Motor neuron (in vitro differentiated cells): ENCODE results near the gene WBP1. TPM values are rescaled to one million over a fixed set of nuclear protein-coding genes. Genes with fewer than 3 reads are reported as not detected.

Experiments
- ATAC-seq, 8 experiments: fragments of 200-7000 bp; cut with Tn5 transposase; replicated peaks in 6 of 8; 2 replicates each; pipeline ENCODE4 v1.8.0; 2021; ENCODE audit warnings: mild to moderate bottlenecking in 8 of 8, moderate library complexity in 8 of 8
- H3K27ac ChIP-seq, 2 donors: fragments of 250-450 bp; sonication (Bioruptor Pico); 2 replicates each; pipeline ENCODE4 v1.9.0; 2021; ENCODE audit warnings: antibody characterized with exemption in 2 of 2, mild to moderate bottlenecking in 2 of 2, moderate library complexity in 1 of 2
- H3K4me1 ChIP-seq, 2 donors: fragments of 250-450 bp; sonication (Bioruptor Pico); replicated peaks in 1 of 2; 2 replicates each; pipeline ENCODE4 v1.6.1; 2021; ENCODE audit warnings: antibody characterized with exemption in 2 of 2, mild to moderate bottlenecking in 2 of 2, moderate library complexity in 1 of 2
- H3K4me3 ChIP-seq, 5 donors: fragments of 250-450 bp; sonication (Bioruptor Pico); 2 replicates each; pipeline ENCODE4 v1.9.0; 2021; ENCODE audit warnings: antibody characterized with exemption in 5 of 5, mild to moderate bottlenecking in 5 of 5, moderate library complexity in 4 of 5
- WGBS, 10 experiments: fragments of 450-650 bp; shearing (Covaris generic); methylation state at CpG; one replicate each; pipeline ENCODE4 v1.0.0; 2022; 5-methylcytosine and 5-hydroxymethylcytosine counted together
- in situ Hi-C, 9 experiments: fragments of 400-800 bp; cut with MboI; loops; one replicate each; pipeline ENCODE4 v1.15.0; 2021; ENCODE audit warnings: low sequenced_read_pairs in 9 of 9, low pct_unique_long_range_greater_than_20kb in 2 of 9; ENCODE audit not compliant: unreplicated experiment in 9 of 9
- total RNA-seq, 8 experiments: library from RNA; unstranded; fragments of 300-600 nt; gene quantifications; 2 replicates each; pipeline versions ENCODE4 v1.2.3 to v1.2.4, GENCODE V29; 2022

Gene WBP1
- total RNA-seq, 8 experiments from 2014 or later, result 55.2 to 117 (median 99.8) TPM

GRCh38 chr2:74507926-74508520, 49.8 kb downstream of the WBP1 start:
- Histone ChIP-seq H3K27ac (peak overlapping the region; percentile 99 to 100), H3K4me3 (peak overlapping the region; percentile 71 to 92 (median 81)), H3K4me1 (peaks cover 13 to 16% of the 10 kb centered on the region in 2 donors)
- ATAC-seq, result peak; percentile 9 to 58 (median 53)
- in situ Hi-C loops, result no loop called here
- 0 to 100% (median 8%) methylated on average over 2 to 11 of the region's 38 CpGs; no CpG with 5 or more reads in 1 of the 10 experiments for WGBS, 10 experiments

- WGBS, 10 experiments, result 14 to 100% (median 72%) methylated on average over 1 to 4 of the region's 4 CpGs
- Histone ChIP-seq H3K27ac (no peak overlapping the region), H3K4me3 (no peak overlapping the region), H3K4me1 (peaks cover 12 to 13% of the 10 kb centered on the region in 2 donors)
- ATAC-seq, result no peak
- in situ Hi-C loops, result no loop called here
Measured at GRCh38 chr2:74510272-74510671, 52.0 kb downstream of the WBP1 start.

Other genes with a start within 250 kb of the WBP1 start
- 1 to 10 TPM in 7 of 8 experiments, under 1 TPM in 1; 0.25 to 5.9 (median 2.8) TPM for gene SLC4A5, start 115.0 kb upstream of the WBP1 start, total RNA-seq
- gene DCTN1, start 78.1 kb upstream of the WBP1 start, total RNA-seq, result 100 to 1,000 TPM in 7 of 8 experiments, 10 to 100 TPM in 1; 92.7 to 205 (median 134) TPM
- gene C2orf81, start 36.8 kb upstream of the WBP1 start, total RNA-seq, result 1 to 10 TPM; 1.6 to 5.8 (median 2.7) TPM
- gene WDR54, start 36.7 kb upstream of the WBP1 start, total RNA-seq, result 10 to 100 TPM; 15.1 to 63.7 (median 49.5) TPM
- gene RTKN, start 16.5 kb upstream of the WBP1 start, total RNA-seq, result 10 to 100 TPM in 4 of 8 experiments, 1 to 10 TPM in 4; 1.4 to 33.2 (median 9.7) TPM
- 10 to 100 TPM; 17.6 to 51.4 (median 22.9) TPM for gene INO80B, start 3.4 kb upstream of the WBP1 start, total RNA-seq
- gene MOGS, start 6.9 kb downstream of the WBP1 start, total RNA-seq, result 10 to 100 TPM; 30.8 to 47.6 (median 37.9) TPM
- 10 to 100 TPM; 51.1 to 83.5 (median 68.3) TPM for gene MRPL53, start 14.2 kb downstream of the WBP1 start, total RNA-seq
- 10 to 100 TPM in 6 of 8 experiments, 1 to 10 TPM in 2; 8.0 to 32.3 (median 12.8) TPM for gene CCDC142, start 24.6 kb downstream of the WBP1 start, total RNA-seq
- gene TTC31, start 24.6 kb downstream of the WBP1 start, total RNA-seq, result 10 to 100 TPM in 5 of 8 experiments, 1 to 10 TPM in 3; 4.0 to 23.5 (median 10.2) TPM
- gene LBX2, start 41.2 kb downstream of the WBP1 start, total RNA-seq, result 1 to 10 TPM in 6 of 8 experiments, under 1 TPM in 2; 0.36 to 7.7 (median 1.4) TPM
- 10 to 100 TPM; 14.9 to 28.2 (median 18.4) TPM for gene PCGF1, start 49.3 kb downstream of the WBP1 start, total RNA-seq
- gene TLX2, start 56.0 kb downstream of the WBP1 start, total RNA-seq, result 1 to 10 TPM in 2 of 8 experiments, under 1 TPM in 5, not detected in 1; 0.05 to 1.5 (median 0.73) TPM
- 1 to 10 TPM in 1 of 8 experiments, under 1 TPM in 6, not detected in 1; 0.11 to 1.0 (median 0.31) TPM for gene DQX1, start 67.8 kb downstream of the WBP1 start, total RNA-seq
- gene AUP1, start 71.3 kb downstream of the WBP1 start, total RNA-seq, result 100 to 1,000 TPM in 3 of 8 experiments, 10 to 100 TPM in 5; 43.1 to 121 (median 74.7) TPM
- gene HTRA2, start 71.5 kb downstream of the WBP1 start, total RNA-seq, result 10 to 100 TPM; 30.9 to 49.4 (median 39.3) TPM
- 10 to 100 TPM in 2 of 8 experiments, 1 to 10 TPM in 4, under 1 TPM in 2; 0.54 to 29.3 (median 9.1) TPM for gene LOXL3, start 95.5 kb downstream of the WBP1 start, total RNA-seq
- 10 to 100 TPM in 1 of 8 experiments, 1 to 10 TPM in 7; 1.6 to 23.0 (median 6.3) TPM for gene DOK1, start 96.3 kb downstream of the WBP1 start, total RNA-seq
- under 1 TPM in 5 of 8 experiments, not detected in 3; 0.08 to 0.50 (median 0.22) TPM for gene M1AP, start 189.9 kb downstream of the WBP1 start, total RNA-seq
- gene SEMA4F, start 195.8 kb downstream of the WBP1 start, total RNA-seq, result 10 to 100 TPM in 4 of 8 experiments, 1 to 10 TPM in 1, under 1 TPM in 3; 0.31 to 21.4 (median 10.4) TPM